Measurements from ENCODE around the gene NCAPD3. TPM values are rescaled to one million over a fixed set of nuclear protein-coding genes. Genes with fewer than 3 reads are reported as not detected.

The NCAPD3 gene
- total and polyA plus RNA-seq, 9 of the 15 experiments (the other 6 are each of a cell fraction or from before 2014, with no cell fraction given) = 23.6 to 80.6 (median 58.6) TPM

- TF ChIP-seq, protein P1, sequence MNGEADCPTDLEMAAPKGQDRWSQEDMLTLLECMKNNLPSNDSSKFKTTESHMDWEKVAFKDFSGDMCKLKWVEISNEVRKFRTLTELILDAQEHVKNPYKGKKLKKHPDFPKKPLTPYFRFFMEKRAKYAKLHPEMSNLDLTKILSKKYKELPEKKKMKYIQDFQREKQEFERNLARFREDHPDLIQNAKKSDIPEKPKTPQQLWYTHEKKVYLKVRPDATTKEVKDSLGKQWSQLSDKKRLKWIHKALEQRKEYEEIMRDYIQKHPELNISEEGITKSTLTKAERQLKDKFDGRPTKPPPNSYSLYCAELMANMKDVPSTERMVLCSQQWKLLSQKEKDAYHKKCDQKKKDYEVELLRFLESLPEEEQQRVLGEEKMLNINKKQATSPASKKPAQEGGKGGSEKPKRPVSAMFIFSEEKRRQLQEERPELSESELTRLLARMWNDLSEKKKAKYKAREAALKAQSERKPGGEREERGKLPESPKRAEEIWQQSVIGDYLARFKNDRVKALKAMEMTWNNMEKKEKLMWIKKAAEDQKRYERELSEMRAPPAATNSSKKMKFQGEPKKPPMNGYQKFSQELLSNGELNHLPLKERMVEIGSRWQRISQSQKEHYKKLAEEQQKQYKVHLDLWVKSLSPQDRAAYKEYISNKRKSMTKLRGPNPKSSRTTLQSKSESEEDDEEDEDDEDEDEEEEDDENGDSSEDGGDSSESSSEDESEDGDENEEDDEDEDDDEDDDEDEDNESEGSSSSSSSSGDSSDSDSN (IDR thresholded peaks at IDR 0.05; ENCODE audit: borderline replicate concordance in 1 of 2, low read depth in 2 of 2, low read length in 2 of 2) = 0 out of 4 replicates have a peak, but pooled peaks of 1 of the 2 experiments have one; percentile 9
- TF ChIP-seq SRSF9 (IDR thresholded peaks at IDR 0.05; ENCODE audit: borderline replicate concordance, low read depth, low read length) = no peak
- TF ChIP-seq, protein P2, sequence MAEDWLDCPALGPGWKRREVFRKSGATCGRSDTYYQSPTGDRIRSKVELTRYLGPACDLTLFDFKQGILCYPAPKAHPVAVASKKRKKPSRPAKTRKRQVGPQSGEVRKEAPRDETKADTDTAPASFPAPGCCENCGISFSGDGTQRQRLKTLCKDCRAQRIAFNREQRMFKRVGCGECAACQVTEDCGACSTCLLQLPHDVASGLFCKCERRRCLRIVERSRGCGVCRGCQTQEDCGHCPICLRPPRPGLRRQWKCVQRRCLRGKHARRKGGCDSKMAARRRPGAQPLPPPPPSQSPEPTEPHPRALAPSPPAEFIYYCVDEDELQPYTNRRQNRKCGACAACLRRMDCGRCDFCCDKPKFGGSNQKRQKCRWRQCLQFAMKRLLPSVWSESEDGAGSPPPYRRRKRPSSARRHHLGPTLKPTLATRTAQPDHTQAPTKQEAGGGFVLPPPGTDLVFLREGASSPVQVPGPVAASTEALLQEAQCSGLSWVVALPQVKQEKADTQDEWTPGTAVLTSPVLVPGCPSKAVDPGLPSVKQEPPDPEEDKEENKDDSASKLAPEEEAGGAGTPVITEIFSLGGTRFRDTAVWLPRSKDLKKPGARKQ (CRISPR knock-in tag; IDR thresholded peaks at IDR 0.05) = no peak
- TF ChIP-seq PRPF4 (IDR thresholded peaks at IDR 0.05; ENCODE audit: insufficient read depth, low read depth, low read length, poor library complexity, severe bottlenecking) = no peak
- no peak for TF ChIP-seq NBN (IDR thresholded peaks at IDR 0.05; ENCODE audit: low read depth)
- TF ChIP-seq TFE3 (CRISPR knock-in tag; IDR thresholded peaks at IDR 0.05) = no peak
- TF ChIP-seq NCOR1 (IDR thresholded peaks at IDR 0.05) = peak; percentile 67
- TF ChIP-seq ZNF449 (CRISPR knock-in tag; IDR thresholded peaks at IDR 0.05) = no peak
- peak; percentile 69 for TF ChIP-seq CBFA2T2 (conservative IDR thresholded peaks at IDR 0.05)
- TF ChIP-seq SIN3A (IDR thresholded peaks at IDR 0.05; ENCODE audit: borderline replicate concordance in 2 of 2, control insufficient read depth in 1 of 2, low read depth in 2 of 2, low read length in 2 of 2) = no peak
- TF ChIP-seq ZNF79 (CRISPR knock-in tag; IDR thresholded peaks at IDR 0.05; ENCODE audit: low read depth) = no peak
- TF ChIP-seq, protein P3, sequence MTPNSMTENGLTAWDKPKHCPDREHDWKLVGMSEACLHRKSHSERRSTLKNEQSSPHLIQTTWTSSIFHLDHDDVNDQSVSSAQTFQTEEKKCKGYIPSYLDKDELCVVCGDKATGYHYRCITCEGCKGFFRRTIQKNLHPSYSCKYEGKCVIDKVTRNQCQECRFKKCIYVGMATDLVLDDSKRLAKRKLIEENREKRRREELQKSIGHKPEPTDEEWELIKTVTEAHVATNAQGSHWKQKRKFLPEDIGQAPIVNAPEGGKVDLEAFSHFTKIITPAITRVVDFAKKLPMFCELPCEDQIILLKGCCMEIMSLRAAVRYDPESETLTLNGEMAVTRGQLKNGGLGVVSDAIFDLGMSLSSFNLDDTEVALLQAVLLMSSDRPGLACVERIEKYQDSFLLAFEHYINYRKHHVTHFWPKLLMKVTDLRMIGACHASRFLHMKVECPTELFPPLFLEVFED (CRISPR knock-in tag; conservative IDR thresholded peaks at IDR 0.05) = no peak
- TF ChIP-seq MTA2 (IDR thresholded peaks at IDR 0.05; ENCODE audit: low read depth) = 0 out of 2 replicates have a peak, but pooled peaks have one; percentile 16
- TF ChIP-seq LARP7 (IDR thresholded peaks at IDR 0.05) = no peak
- TF ChIP-seq NEUROD1 (IDR thresholded peaks at IDR 0.05; ENCODE audit: borderline replicate concordance, low read depth, low read length, partially characterized antibody) = no peak
- 0 out of 2 replicates have a peak, but pooled peaks have one; percentile 25 for TF ChIP-seq KLF16 (IDR thresholded peaks at IDR 0.05)
- TF ChIP-seq, protein P4, sequence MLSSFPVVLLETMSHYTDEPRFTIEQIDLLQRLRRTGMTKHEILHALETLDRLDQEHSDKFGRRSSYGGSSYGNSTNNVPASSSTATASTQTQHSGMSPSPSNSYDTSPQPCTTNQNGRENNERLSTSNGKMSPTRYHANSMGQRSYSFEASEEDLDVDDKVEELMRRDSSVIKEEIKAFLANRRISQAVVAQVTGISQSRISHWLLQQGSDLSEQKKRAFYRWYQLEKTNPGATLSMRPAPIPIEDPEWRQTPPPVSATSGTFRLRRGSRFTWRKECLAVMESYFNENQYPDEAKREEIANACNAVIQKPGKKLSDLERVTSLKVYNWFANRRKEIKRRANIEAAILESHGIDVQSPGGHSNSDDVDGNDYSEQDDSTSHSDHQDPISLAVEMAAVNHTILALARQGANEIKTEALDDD (IDR thresholded peaks at IDR 0.05) = peak; percentile 59; the same call in 1 of the 2 replicates
- no peak for TF ChIP-seq FOXK2 (conservative IDR thresholded peaks at IDR 0.05 in 1 of 2, IDR thresholded peaks at IDR 0.05 in 1 of 2; ENCODE audit: low read depth in 2 of 2)
These were observed 10.0 kb upstream of the NCAPD3 start (continued) for GRCh38 chr11:134233729-134234179.
